IPS-NIHi7 (cell line): ENCODE measurements around the gene STAG1.
"Not testable (repeated sequence)": the region's sequence is repeated elsewhere in the genome, so short reads cannot be mapped to it uniquely, and the experiment has no call there.

Experiments
- DNase-seq: peaks from one replicate; pipeline ENCODE4 v3.0.0; 2012; ENCODE audit warnings: mixed read lengths; ENCODE audit errors: extremely low spot score

Gene STAG1

DNA sequence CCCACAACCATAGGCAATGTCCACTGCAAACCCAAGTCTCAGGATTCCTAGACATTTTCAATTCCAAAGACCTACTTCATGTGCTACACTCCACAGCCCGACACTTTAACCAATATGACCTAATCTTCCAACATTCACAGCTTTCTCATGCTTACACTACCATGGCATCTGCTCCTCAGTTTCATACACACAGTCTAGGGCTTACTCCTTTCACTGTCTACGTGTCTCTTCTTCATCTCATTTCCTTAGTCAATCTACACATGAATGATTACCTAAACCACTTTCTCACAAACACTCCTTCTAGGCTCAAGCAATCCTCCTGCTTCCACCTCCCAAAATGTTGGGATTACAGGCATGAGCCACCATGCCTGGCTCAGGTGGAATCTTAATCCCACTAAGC is 106.3 kb downstream of the STAG1 start:
- DNase-seq, result no peak

- no peak for DNase-seq
Observed at GRCh38 chr3:136644212-136644611, 108.0 kb downstream of the STAG1 start.

GRCh38 chr3:136643380-136643779 is 108.8 kb downstream of the STAG1 start:
- not testable (repeated sequence) for DNase-seq

DNA sequence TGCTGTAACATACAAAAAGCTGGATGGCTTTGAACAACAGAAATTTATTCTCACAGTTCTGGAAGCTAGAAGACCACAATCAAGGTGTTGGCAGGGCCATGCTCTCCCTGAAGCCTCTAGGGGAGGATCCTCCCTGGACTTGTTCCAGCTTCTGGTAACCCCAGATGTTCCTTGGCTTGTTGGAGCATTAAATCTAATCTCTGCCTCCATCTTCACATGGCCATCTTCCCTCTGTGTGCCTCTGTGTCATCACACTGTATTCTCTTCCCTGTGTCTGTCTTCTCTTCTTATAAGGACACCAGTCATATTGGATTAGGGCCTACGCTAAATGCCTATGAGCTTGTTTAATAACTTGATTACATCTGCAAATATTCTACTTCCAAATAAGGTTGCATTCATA is 109.5 kb downstream of the STAG1 start:
- DNase-seq, result no peak

DNA sequence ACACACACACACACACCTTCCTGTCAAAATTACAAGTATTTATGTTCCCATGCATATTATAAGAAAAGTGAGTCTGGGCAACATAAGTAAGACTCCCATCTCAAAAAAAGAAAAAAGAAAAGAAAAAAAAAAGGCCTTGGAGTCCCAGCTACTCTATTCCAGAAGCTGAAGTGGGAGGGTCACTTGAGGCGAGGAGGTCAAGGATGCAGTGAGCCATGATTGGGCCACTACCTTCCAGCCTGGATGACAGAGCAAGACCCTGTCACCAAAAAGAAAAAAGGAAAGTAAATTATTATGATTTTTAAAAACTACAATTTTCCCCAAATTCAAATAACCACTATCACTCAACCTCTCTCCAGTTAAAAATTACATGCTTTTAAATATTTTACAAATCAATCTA is 113.1 kb downstream of the STAG1 start:
- DNase-seq, result no peak

GRCh38 chr3:136637176-136637575 is 115.0 kb downstream of the STAG1 start:
- DNase-seq, result no peak

DNA sequence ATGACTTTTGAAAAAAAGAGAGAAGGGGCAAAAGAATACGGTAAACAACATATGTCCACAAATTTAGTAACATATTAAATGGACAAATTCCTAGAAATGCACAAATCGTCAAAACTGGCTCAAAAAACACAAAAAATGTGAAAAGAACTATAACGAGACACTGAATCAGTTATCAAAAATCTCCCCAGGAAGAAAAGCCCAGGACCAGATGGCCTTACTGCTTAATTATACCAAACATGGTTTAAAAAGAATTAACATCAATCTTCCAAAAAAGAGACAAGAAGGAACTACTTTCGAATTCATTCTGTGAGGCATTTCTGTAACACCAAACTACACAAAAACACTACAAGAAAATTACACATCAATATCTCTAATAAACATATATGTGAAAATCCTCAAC is 117.4 kb downstream of the STAG1 start:
- no peak for DNase-seq

DNA sequence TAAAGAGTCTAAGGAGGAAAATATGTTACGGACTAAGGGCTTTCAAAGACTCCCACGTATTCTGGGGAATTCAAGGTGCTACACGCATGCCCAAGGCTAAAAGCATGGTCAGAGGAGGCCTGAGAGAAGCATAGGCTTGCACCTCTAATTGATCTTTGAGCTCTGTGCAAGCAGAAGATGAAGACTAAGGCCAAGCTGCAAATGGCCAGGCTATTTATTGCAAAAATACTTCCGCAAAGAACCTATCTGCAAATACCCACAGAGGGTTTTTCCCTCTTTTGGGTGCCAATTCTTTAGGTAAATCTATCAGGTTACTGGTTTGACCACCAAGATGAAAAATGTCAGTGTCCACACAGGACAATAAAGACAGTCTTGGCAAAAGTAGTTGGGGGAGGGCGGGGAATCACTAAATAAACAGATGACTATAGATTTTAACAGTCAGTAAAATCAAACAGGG is 119.5 kb downstream of the STAG1 start:
- DNase-seq, result no peak

- no peak for DNase-seq
Observed at GRCh38 chr3:136631424-136631823, 120.8 kb downstream of the STAG1 start.

DNA sequence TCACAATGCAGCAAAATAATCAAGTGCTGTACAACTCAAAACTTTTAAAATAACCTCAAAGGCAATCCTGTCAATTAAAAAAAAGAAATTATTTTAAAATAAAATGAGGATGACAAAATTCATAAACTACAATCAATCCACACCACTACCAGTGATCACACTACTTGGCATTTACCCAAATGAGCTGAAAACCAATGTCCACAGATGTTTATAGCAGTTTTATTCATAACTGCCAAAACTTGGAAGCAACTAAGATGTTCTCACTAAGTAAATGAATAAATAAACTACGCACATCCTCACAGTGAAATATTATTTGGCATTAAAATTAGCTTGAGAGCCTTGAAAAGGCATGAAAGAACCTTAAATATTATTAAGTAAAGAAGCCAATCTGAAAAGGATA is 121.3 kb downstream of the STAG1 start:
- DNase-seq, result no peak

DNA sequence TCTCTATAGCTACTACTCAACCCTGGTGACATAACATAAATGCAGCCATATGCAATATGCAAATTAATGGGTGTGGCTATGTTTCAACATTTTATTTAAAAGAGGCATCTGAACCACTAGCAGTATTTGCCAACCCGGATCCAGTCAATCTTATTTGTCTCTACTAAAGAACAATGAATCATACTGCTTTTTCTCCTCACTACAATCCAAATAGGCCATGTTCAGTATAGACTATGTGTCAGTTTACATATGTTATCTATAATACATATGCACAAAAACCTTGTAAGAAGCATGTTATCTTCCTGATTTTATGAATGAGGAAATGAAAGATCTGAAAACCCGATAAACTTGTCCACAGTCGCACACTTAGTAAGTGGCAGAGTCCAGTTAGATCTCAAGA is 125.7 kb downstream of the STAG1 start:
- DNase-seq, result no peak

DNA sequence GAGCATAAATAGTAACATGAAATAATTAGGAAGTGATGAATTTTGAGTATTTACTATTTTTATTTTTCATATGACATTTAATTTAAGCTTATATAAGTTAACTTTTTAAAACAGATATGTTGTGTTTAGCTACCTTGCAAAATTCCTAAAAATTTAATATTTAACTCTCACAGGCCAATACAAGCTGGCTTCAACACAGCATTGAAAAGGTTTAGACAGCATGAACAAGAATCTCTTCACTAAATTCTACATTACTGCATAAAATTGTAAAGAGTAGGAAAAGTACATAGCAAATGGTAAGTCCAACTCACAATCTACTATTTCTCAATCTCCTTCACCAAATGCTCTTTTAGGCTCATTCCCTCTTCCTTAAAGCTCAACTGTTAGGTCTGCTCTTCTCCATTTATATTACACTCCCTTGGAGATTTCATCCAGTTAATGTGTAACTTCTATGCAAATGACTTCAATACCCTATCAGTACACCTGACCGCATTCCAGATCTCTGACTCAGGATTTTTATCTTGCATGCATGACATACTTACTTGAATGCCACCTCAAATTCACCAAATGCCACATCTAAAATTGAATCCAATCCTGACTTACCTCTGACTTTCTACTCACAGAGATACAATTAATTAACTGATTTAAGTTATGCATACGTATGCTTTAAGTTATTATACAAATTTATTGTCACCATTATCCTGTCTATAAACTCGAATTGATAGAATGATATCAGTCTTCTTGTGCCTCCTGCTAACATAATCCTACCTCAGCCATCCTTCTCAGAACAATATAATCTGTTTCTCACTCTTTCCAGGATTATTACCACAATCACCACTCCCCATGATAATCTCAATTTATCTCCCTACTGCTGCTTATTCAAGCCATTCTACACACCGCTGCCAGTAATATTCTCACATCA is 127.0 kb downstream of the STAG1 start:
- DNase-seq, result peak; percentile 12

DNA sequence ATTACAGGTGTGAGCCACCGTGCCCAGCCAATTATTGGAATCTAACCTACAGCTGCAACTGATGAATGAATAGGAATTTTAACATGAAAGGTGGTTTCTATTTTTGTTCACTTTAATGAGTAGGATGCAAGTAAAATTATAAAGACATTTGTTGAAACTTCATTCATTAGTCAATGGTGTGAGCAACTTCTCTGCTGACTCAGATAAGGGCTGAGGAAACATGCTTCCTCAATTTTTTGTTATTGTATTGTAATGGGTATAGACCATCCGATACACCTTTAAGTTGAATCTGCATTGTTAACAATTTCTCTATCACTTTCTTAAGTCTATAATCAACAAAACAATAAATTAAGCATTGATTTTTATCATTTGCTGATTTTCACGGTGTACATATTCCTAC is 127.8 kb downstream of the STAG1 start:
- DNase-seq, result no peak

DNA sequence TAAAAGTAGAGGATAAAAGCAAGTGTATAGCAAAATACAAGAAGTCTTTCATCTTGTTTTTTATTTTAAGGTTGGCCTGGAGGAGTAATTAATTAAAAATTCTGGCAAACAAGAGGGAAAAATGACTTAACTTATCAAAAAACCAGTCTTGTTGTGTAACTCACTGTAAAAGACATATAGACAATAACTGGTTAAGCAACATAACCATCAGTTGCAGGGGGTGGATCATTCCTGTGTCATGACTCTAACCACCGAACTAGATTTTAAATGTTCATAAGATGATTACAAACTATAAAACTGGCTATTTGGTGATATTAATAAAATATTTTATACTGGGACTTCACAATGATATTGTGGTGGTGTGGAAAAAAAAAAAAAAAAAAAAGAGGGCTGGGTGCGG is 130.6 kb downstream of the STAG1 start:
- DNase-seq, result no peak

DNA sequence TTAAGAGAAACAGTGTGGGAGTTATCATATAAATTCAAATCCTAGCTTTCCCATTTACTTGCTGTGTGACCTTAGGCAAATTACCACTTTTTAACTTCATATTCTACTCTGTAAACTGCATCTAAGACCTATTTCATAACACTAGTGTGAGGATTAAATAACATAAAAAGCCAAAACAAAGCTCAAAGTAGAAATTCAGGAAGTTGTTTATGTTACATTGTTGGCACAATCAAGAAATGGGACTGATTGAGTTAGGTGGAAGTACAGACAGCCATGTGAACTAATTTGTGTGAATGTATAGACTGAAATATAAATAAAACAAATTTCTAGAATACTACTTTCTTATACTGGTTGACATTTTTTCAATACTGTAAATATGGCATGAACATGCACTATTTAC is 131.7 kb downstream of the STAG1 start:
- no peak for DNase-seq

- DNase-seq, result not testable (repeated sequence)
Observed at GRCh38 chr3:136617969-136618525, 134.1 kb downstream of the STAG1 start.

DNA sequence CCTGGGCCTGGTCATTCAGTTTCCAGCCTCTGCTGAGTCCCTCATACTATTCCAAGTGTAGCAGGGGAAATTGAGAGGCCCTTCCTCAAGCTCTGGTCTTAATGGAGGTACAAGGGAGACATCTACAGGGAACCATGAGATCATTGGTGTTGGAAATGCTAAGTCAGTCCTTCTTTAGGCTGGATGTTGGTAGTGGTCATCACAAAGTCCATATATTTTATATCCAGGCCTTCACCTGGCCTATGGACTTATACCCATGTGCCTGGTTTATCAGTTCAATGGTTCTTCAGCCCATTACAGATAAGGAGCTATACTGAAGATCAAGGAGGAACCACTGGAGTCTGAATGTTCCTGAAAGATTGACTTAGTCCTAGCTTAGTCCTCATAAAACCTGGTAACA is 135.0 kb downstream of the STAG1 start:
- no peak for DNase-seq

- DNase-seq, result no peak
Observed at GRCh38 chr3:136612512-136612911, 139.7 kb downstream of the STAG1 start.

- no peak for DNase-seq
Observed at GRCh38 chr3:136606990-136607389, 145.2 kb downstream of the STAG1 start.

GRCh38 chr3:136606216-136606615 is 146.0 kb downstream of the STAG1 start:
- not testable (repeated sequence) for DNase-seq

- no peak for DNase-seq
Observed at GRCh38 chr3:136604961-136605360, 147.2 kb downstream of the STAG1 start.

- DNase-seq, result no peak
Observed at GRCh38 chr3:136602818-136603217, 149.4 kb downstream of the STAG1 start.
